K562 (cell line): ENCODE measurements around the gene MRPS31. TPM values are rescaled to one million over a fixed set of nuclear protein-coding genes. Genes with fewer than 3 reads are reported as not detected.
"Not testable (repeated sequence)": the region's sequence is repeated elsewhere in the genome, so short reads cannot be mapped to it uniquely, and the experiment has no call there.

Source experiments
- ATAC-seq: fragments of 200-7000 bp; cut with Tn5 transposase; 3 replicates; pipeline ENCODE4 v1.9.1; 2020; ENCODE audit warnings: moderate library complexity
- BruUV-seq: library from RNA; stranded (reverse); fragments of 400-500 nt; replicated peaks from 2 replicates; lab custom pipeline; 2021; lab: Mats Ljungman, UMichigan
- CTCF ChIA-PET: fragments of 300-600 bp; formaldehyde crosslinking; extraction: SDS; loops from one replicate; lab custom pipeline; 2021; ENCODE audit warnings: low intra/inter-chr PET ratio; lab: Yijun Ruan, JAX
- POLR2A ChIA-PET: fragments of 300-600, 350-650 bp; sonication (Branson Sonifier 250); formaldehyde crosslinking; extraction: SDS; loops from one replicate; lab custom pipeline; 2021; ENCODE audit warnings: antibody characterized with exemption, inconsistent platforms; lab: Yijun Ruan, JAX
- DNase-seq, 4 experiments: peaks; one replicate each; pipeline versions ENCODE4 v3.0.0 to v3.0.0-alpha.2; 2011 to 2018; ENCODE audit warnings: low spot score in 3 of 4, mixed read lengths in 3 of 4; ENCODE audit errors: extremely low read depth in 1 of 4
- FAIRE-seq: peaks from 2 replicates; lab custom pipeline; 2011; peaks lifted over from hg19 to GRCh38; lab: Jason Lieb, UNC
- H2AFZ ChIP-seq: 2 replicates; pipeline ENCODE4 v1.6.0; 2011; ENCODE audit warnings: low read depth, low read length, control low read depth, inconsistent platforms
- H3K27ac ChIP-seq: fragments of 200-600 bp; 3 replicates; pipeline ENCODE4 v1.8.0; 2011; ENCODE audit warnings: low read depth, mild to moderate bottlenecking, control low read depth, inconsistent platforms, low read length, moderate library complexity, mixed read lengths; ENCODE audit errors: extremely low read depth
- H3K27me3 ChIP-seq, 2 experiments: fragments of 300-600 bp in 1 of 2; 2 replicates in 1 of 2; 3 replicates in 1 of 2; pipeline versions ENCODE4 v1.6.0 to v1.8.0; 2011; ENCODE audit warnings: inconsistent platforms in 2 of 2, low read length in 2 of 2, mild to moderate bottlenecking in 1 of 2, mixed read lengths in 1 of 2, moderate library complexity in 1 of 2; ENCODE audit not compliant: control insufficient read depth in 2 of 2, insufficient read depth in 2 of 2
- H3K36me3 ChIP-seq: fragments of 300-600 bp; 3 replicates; pipeline ENCODE4 v1.8.0; 2011; ENCODE audit warnings: mild to moderate bottlenecking, low read length, inconsistent platforms; ENCODE audit not compliant: control insufficient read depth, insufficient read depth
- H3K4me1 ChIP-seq, 2 experiments: fragments of 200-600 bp in 1 of 2; replicated peaks in 1 of 2; 2 replicates in 1 of 2; 3 replicates in 1 of 2; pipeline versions ENCODE4 v1.5.1 to v1.8.0; 2011; ENCODE audit warnings: inconsistent platforms in 2 of 2, low read length in 2 of 2, mild to moderate bottlenecking in 1 of 2, mixed read lengths in 1 of 2, moderate library complexity in 1 of 2; ENCODE audit not compliant: control insufficient read depth in 2 of 2, insufficient read depth in 2 of 2
- H3K4me2 ChIP-seq: 2 replicates; pipeline ENCODE4 v1.6.1; 2011; ENCODE audit warnings: low read length, control low read depth, inconsistent platforms, mixed read lengths; ENCODE audit not compliant: insufficient read depth
- H3K4me3 ChIP-seq: fragments of 200-600 bp; sonication (generic), shearing (Covaris generic); 2 replicates; pipeline ENCODE4 v1.5.1; 2016; ENCODE audit warnings: control low read depth, inconsistent platforms
- H3K79me2 ChIP-seq: fragments of 200-600 bp; 3 replicates; pipeline ENCODE4 v1.8.0; 2011; ENCODE audit warnings: low read length, inconsistent platforms; ENCODE audit not compliant: control insufficient read depth, insufficient read depth
- H3K9ac ChIP-seq, 2 experiments: 2 replicates each; pipeline versions ENCODE4 v1.6.0 to v1.6.1; 2011; ENCODE audit warnings: low read depth in 2 of 2, low read length in 2 of 2, control low read depth in 1 of 2, inconsistent platforms in 1 of 2, mild to moderate bottlenecking in 1 of 2, mixed read lengths in 1 of 2; ENCODE audit not compliant: insufficient read depth in 1 of 2
- H3K9me1 ChIP-seq: one replicate; pipeline ENCODE4 v1.6.0; 2011; ENCODE audit warnings: inconsistent platforms, mild to moderate bottlenecking, low read length, moderate library complexity; ENCODE audit not compliant: control insufficient read depth, insufficient read depth
- H3K9me3 ChIP-seq: replicated peaks from 2 replicates; pipeline ENCODE4 v1.5.1; 2011; ENCODE audit warnings: low read depth, low read length, inconsistent platforms; ENCODE audit not compliant: control insufficient read depth, insufficient read depth
- H4K20me1 ChIP-seq: replicated peaks from 2 replicates; pipeline ENCODE4 v1.6.1; 2011; ENCODE audit warnings: low read length, inconsistent platforms, mixed read lengths; ENCODE audit not compliant: control insufficient read depth, insufficient read depth
- HDAC6 ChIP-seq: IDR thresholded peaks from 2 replicates; pipeline ENCODE4 v1.6.1; 2012; ENCODE audit warnings: low read depth, mild to moderate bottlenecking, control low read depth, inconsistent platforms, low read length, moderate library complexity
- NCOA2 ChIP-seq, 2 experiments: fragments of 450-650 bp; IDR thresholded peaks; 2 replicates each; pipeline ENCODE4 v1.6.1; 2018; ENCODE audit warnings: mild to moderate bottlenecking in 2 of 2, moderate library complexity in 1 of 2; ENCODE audit not compliant: partially characterized antibody in 2 of 2
- SAFB ChIP-seq: fragments of 200-400 bp; formaldehyde crosslinking; IDR thresholded peaks from 2 replicates; pipeline ENCODE4 v1.6.1; 2017; ENCODE audit warnings: low read depth, low read length, borderline replicate concordance
- SRSF7 ChIP-seq: fragments of 200-400 bp; formaldehyde crosslinking; optimal IDR thresholded peaks from 2 replicates; pipeline ENCODE3; 2017; ENCODE audit warnings: mild to moderate bottlenecking, low read depth, low read length
- ZNF121 ChIP-seq: sonication (generic); formaldehyde crosslinking; conservative IDR thresholded peaks from 2 replicates; pipeline ENCODE4 v1.8.0; 2022; ENCODE audit warnings: missing genetic modification reagents
- ZSCAN29 ChIP-seq: fragments of 450-650 bp; IDR thresholded peaks from 2 replicates; pipeline ENCODE4 v1.6.1; 2017
- WGBS: fragments of 100-300 bp; shearing (Covaris generic); methylation state at CpG from one replicate; pipeline ENCODE4 v1.1.6; 2016; ENCODE audit warnings: low coverage, mixed read lengths; ENCODE audit not compliant: insufficient coverage; ENCODE audit errors: missing lambda C conversion rate; 5-methylcytosine and 5-hydroxymethylcytosine counted together
- in situ Hi-C: fragments of 300-500 bp; cut with MboI; formaldehyde crosslinking; loops from 4 replicates; pipeline ENCODE4 v1.15.0; 2018; ENCODE audit warnings: inconsistent platforms, mixed read lengths
- intact Hi-C: fragments of 100-400 bp; cut with micrococcal nuclease; formaldehyde crosslinking; loops from 2 replicates; pipeline ENCODE4 v1.14.2; 2022
- polyA plus RNA-seq, 8 experiments: library from polyadenylated mRNA; depleted of rRNA in 4 of 8; stranded (reverse) in 5 of 8; unstranded in 3 of 8; fragments of >200 nt; fragmentation: Nextera tagmentation in 2 of 8; fragmentation: Illumina TruSeq in 1 of 8; extraction: Ambion mirVana in 2 of 8; extraction: Trizol in 1 of 8; gene quantifications; 2 replicates each; pipeline versions ENCODE4 v1.2.1 to v1.2.3, GENCODE V29; 2011 to 2014; ENCODE audit warnings: inconsistent platforms in 1 of 8, missing spikeins in 1 of 8
- total RNA-seq, 7 experiments: library from RNA; depleted of rRNA in 6 of 7; stranded (reverse); fragments of >200 nt in 6 of 7; fragmentation: Illumina TruSeq in 2 of 7; extraction: Trizol in 2 of 7; gene quantifications; 2 replicates each; pipeline versions ENCODE4 v1.2.1 to v1.2.3, GENCODE V29; 2011 to 2021; ENCODE audit warnings: low replicate concordance in 1 of 7
- TF ChIP-seq, protein P1 (sequence below): fragments of 250-450 bp; sonication (Bioruptor Pico); IDR thresholded peaks from 2 replicates; pipeline ENCODE4 v1.4.0; 2020; ENCODE audit warnings: mild to moderate bottlenecking, moderate library complexity
- TF ChIP-seq, protein P2 (sequence below): fragments of 250-450 bp; sonication (Bioruptor Pico); IDR thresholded peaks from 2 replicates; pipeline ENCODE4 v1.9.0; 2021; ENCODE audit warnings: mild to moderate bottlenecking, inconsistent platforms

The MRPS31 gene
- total and polyA plus RNA-seq, 9 of the 15 experiments (the other 6 are each of a cell fraction or from before 2014, with no cell fraction given): 20.3 to 57.8 (median 37.1) TPM

DNA sequence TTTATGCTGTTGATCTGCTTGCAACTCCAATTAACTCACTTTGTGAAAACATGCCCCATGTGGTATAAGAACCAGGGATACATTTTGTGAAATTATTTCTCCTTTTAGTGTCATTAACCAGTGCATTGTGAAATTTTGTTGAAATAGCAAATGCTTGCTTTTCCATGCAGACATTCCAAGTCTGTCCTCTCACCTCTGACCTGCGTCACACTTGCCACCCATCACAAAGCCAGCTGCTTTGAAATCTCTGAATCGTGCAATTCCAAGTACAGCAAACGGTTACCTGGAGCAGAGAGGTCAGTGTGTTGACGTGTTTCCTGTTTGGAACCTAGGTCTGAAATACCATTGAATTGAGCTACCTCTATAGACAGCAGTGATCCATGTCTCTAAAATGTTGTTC is 13.6 kb upstream of the MRPS31 start (continued):
- no peak for TF ChIP-seq ZSCAN29

DNA sequence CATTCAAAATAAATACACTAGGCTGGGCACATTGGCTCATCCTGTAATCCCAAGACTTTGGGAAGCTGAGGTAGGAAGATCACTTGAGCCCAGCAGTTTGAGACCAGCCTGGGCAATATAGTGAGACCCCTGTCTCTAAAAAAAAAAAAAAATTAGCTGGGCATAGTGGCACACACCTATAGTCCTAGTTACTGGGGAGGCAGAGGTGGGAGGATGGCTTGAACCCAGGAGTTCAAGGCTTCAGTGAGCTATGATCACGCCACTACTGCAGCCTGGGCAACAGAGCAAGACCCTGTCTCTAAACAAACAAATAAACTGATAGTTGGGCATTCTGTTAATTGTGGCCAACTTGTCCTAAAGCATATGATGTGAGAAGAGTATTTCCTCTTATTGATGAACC is 12.0 kb upstream of the MRPS31 start:
- ATAC-seq, H3K9me3 ChIP-seq, H3K4me3 ChIP-seq, H3K36me3 ChIP-seq, H3K4me2 ChIP-seq, H3K9ac ChIP-seq, H4K20me1 ChIP-seq, H3K27ac ChIP-seq, BruUV-seq, DNase-seq, H3K27me3 ChIP-seq, H3K9me1 ChIP-seq, H2AFZ ChIP-seq, CTCF ChIA-PET, H3K79me2 ChIP-seq, FAIRE-seq: not testable (repeated sequence)
- 67% methylated on average over 1 of the region's 1 CpG for WGBS
- intact Hi-C loops: loop anchor here (10.0 kb wide), 1 partner anchor 242 kb away; no protein-coding TSS in a partner anchor
- TF ChIP-seq ZNF121: peak; percentile 42; the same call in 1 of the 2 replicates
- H3K4me1 ChIP-seq: peaks cover 8 to 17% of the 10 kb centered on the region in 2 experiments; a peak in 4 of 5 replicates
- POLR2A ChIA-PET: interaction anchor here (0.7 kb wide), 1 partner anchor 611 kb away, joined by 3 read pairs; no protein-coding TSS in a partner anchor
- in situ Hi-C loops: loop anchor here (25.0 kb wide), 1 partner anchor 279 kb away; the partner anchor contains the start of gene WBP4

DNA sequence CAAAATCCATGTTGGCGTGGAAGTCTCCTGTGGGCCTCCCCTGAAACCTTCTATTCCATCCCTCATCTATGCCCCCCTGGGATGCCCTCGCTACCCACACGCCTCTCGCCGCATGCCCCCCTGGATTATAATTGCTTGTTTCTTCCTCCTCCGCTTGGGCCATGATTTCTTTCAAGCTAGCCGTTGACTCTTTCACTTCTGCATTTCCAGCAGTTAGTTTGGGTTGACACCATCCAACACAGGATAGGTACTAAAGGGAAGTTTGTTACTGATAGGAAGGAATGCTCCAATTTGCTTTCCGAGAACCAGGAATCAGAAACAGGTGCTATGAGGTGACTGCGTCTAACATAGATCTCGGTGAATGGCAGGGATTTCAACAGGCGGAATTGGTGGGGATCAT is 10.7 kb upstream of the MRPS31 start:
- H3K27ac ChIP-seq: no peak overlapping the region
- ChIA-PET CTCF (no interaction called here), POLR2A (no interaction called here)
- WGBS: 86% methylated on average over 7 of the region's 11 CpGs
- in situ Hi-C loops (loop anchor here (25.0 kb wide), 1 partner anchor 281 kb away; the partner anchor contains the start of gene WBP4), intact Hi-C loops (loop anchor here (10.0 kb wide), 1 partner anchor 243 kb away; no protein-coding TSS in a partner anchor)
- no peak overlapping the region for H3K4me2 ChIP-seq
- FAIRE-seq (no peak), ATAC-seq (no peak), DNase-seq (no peak)
- no peaks in the 10 kb centered on the region for H3K27me3 ChIP-seq
- no peaks in the 10 kb centered on the region for H3K79me2 ChIP-seq
- no peak overlapping the region for H2AFZ ChIP-seq
- H3K9me3 ChIP-seq: no peaks in the 10 kb centered on the region
- H3K36me3 ChIP-seq: no peaks in the 10 kb centered on the region
- no peaks in the 10 kb centered on the region for H4K20me1 ChIP-seq
- BruUV-seq: no TSS peak
- no peaks in the 10 kb centered on the region for H3K9me1 ChIP-seq
- H3K4me3 ChIP-seq: no peak overlapping the region
- peaks cover 8 to 13% of the 10 kb centered on the region in 2 experiments; a peak in 4 of 5 replicates for H3K4me1 ChIP-seq
- no peak overlapping the region for H3K9ac ChIP-seq
- TF ChIP-seq, protein P1, sequence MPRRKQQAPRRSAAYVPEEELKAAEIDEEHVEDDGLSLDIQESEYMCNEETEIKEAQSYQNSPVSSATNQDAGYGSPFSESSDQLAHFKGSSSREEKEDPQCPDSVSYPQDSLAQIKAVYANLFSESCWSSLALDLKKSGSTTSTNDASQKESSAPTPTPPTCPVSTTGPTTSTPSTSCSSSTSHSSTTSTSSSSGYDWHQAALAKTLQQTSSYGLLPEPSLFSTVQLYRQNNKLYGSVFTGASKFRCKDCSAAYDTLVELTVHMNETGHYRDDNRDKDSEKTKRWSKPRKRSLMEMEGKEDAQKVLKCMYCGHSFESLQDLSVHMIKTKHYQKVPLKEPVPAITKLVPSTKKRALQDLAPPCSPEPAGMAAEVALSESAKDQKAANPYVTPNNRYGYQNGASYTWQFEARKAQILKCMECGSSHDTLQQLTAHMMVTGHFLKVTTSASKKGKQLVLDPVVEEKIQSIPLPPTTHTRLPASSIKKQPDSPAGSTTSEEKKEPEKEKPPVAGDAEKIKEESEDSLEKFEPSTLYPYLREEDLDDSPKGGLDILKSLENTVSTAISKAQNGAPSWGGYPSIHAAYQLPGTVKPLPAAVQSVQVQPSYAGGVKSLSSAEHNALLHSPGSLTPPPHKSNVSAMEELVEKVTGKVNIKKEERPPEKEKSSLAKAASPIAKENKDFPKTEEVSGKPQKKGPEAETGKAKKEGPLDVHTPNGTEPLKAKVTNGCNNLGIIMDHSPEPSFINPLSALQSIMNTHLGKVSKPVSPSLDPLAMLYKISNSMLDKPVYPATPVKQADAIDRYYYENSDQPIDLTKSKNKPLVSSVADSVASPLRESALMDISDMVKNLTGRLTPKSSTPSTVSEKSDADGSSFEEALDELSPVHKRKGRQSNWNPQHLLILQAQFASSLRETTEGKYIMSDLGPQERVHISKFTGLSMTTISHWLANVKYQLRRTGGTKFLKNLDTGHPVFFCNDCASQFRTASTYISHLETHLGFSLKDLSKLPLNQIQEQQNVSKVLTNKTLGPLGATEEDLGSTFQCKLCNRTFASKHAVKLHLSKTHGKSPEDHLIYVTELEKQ (CRISPR knock-in tag): no peak
- TF ChIP-seq SAFB (no peak), HDAC6 (no peak), NCOA2 (IDR thresholded peaks at IDR 0.05; ENCODE audit: partially characterized antibody in 2 of 2) (no peak), SRSF7 (no peak)
- TF ChIP-seq, protein P2, sequence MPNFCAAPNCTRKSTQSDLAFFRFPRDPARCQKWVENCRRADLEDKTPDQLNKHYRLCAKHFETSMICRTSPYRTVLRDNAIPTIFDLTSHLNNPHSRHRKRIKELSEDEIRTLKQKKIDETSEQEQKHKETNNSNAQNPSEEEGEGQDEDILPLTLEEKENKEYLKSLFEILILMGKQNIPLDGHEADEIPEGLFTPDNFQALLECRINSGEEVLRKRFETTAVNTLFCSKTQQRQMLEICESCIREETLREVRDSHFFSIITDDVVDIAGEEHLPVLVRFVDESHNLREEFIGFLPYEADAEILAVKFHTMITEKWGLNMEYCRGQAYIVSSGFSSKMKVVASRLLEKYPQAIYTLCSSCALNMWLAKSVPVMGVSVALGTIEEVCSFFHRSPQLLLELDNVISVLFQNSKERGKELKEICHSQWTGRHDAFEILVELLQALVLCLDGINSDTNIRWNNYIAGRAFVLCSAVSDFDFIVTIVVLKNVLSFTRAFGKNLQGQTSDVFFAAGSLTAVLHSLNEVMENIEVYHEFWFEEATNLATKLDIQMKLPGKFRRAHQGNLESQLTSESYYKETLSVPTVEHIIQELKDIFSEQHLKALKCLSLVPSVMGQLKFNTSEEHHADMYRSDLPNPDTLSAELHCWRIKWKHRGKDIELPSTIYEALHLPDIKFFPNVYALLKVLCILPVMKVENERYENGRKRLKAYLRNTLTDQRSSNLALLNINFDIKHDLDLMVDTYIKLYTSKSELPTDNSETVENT (CRISPR knock-in tag): no peak
